ENCODE results near the gene TMEM192.
"Not testable (repeated sequence)": the region's sequence is repeated elsewhere in the genome, so short reads cannot be mapped to it uniquely, and the experiment has no call there.

Gene TMEM192

GRCh38 chr4:165088366-165088765 lies 24.3 kb downstream of the TMEM192 start:
- DNase-seq, result no peak

GRCh38 chr4:165085946-165086345 lies 26.7 kb downstream of the TMEM192 start:
- no peak for DNase-seq

DNA sequence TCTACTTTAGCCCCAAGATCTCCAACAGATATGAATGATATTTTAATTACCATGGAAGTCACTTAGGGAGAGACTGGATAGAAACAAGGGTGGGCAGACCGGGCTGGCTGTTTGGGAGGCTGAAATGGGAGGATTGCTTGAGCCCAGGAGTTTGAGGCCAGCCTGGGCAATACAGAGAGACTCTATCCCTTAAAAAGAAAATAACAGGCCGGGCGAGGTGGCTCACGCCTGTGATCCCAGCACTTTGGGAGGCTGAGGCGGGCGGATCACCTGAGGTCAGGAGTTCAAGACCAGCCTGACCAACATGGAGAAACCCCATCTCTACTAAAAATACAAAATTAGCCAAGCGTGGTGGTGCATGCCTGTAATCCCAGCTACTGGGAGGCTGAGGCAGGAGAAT lies 27.9 kb downstream of the TMEM192 start:
- DNase-seq, result not testable (repeated sequence)

- DNase-seq, result no peak
Measured at GRCh38 chr4:165079476-165079875, 33.2 kb downstream of the TMEM192 start.

GRCh38 chr4:165077034-165077578 lies 35.6 kb downstream of the TMEM192 start:
- no peak for DNase-seq

- not testable (repeated sequence) for DNase-seq
Measured at GRCh38 chr4:165073346-165073745, 39.3 kb downstream of the TMEM192 start.

GRCh38 chr4:165070560-165070959 lies 42.1 kb downstream of the TMEM192 start:
- DNase-seq, result no peak

DNA sequence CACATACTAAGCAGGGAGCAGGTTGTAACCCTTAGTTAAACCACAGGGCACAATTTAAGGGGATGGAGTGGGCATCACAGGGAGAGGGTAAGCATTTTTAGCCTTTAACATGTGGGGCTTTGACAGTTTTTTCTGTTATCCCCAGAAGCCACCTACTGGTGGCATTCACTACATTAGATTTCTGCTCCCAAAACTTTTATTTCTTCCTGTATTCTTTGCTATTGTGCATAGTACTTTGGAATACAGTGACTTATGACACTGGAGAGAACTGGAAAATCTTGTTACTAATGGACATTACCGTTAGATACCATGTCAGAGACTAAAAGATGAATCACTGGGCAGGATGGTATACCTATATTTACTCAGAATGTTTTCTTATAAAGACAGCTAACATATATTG lies 51.7 kb downstream of the TMEM192 start:
- no peak for DNase-seq

GRCh38 chr4:165059386-165059785 lies 53.3 kb downstream of the TMEM192 start:
- DNase-seq, result no peak

DNA sequence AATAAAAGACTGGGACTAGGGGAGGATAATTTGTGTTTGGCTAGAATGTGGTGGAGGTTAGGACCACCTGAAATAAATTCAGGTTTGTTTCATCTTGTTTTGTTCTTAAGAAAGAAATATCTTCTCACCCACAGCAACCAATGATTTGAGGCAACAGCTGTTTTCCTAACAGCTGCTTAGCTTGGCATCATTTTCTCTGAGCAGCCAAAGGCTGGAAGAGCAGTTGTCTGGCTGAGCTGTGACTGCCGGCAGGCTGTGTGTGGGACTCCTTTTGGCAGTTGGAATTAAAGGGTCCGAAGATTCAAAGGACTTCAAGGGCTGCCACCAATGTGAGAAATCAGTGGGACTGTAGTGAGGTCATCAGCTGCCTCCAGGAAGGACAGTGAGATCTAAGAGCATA lies 54.0 kb downstream of the TMEM192 start:
- no peak for DNase-seq

DNA sequence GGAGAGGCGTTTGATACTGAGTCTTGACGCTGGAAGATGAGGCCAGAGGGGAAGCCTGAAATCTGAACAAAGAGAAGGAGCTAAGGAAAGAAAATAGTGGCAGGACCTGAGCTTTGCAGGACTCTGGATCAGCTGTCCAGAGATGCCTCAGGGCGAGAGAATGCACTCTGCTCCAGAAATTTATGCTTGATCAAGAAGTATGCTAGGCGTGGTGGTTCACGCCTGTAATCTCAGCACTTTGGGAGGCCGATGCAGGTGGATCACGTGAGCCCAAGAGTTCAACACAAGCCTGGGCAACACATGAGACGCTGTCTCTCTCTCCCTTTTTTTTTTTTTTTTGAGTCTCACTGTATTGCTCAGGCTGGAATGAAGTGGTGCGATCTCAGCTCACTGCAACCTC lies 57.1 kb downstream of the TMEM192 start:
- DNase-seq, result no peak

- no peak for DNase-seq
Measured at GRCh38 chr4:165053645-165054044, 59.0 kb downstream of the TMEM192 start, which contains the start of gene TRIM75. Gene TRIM75, plus strand, starts transcription at chr4:165053866. Its CDS starts 5,282 bp downstream, at chr4:165059148.

DNA sequence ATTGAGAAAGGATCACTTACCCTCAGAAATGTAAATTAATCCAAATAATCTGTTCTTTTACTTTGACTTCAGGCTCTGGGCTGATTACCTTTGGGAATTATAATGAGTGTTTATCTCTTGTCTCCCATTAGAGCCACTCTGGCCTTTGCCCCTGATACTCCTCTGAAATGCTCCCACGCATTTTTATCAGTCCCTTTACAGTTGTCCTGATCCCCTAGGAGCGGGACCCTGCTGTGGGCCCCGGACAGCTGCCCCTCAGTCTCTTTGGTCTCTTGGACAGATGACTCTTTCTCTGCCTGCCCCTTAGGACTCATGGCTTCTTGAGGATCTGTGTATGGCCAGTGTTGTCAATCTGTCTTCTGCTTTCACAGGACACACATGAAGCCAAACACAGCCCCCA lies 60.0 kb downstream of the TMEM192 start:
- DNase-seq, result no peak

DNA sequence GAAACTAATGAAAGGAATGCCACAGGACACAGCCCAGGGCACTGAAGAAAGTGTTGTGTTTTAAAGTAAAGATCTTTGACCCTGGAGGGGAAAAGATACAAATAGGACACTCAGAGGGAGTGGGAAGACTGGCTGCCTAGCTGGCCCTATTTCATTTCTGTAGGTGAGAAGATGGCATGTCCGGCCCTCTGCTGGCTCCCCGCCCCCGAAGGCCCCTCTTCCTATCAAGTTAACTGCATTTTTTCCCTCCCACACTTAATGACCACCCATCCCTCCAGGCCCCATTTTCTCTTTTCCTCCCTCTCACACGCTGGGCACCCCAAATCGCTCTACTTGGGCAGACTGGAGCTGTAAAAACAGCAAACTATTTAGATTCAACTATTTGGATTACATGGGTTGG lies 64.5 kb downstream of the TMEM192 start:
- no peak for DNase-seq

DNA sequence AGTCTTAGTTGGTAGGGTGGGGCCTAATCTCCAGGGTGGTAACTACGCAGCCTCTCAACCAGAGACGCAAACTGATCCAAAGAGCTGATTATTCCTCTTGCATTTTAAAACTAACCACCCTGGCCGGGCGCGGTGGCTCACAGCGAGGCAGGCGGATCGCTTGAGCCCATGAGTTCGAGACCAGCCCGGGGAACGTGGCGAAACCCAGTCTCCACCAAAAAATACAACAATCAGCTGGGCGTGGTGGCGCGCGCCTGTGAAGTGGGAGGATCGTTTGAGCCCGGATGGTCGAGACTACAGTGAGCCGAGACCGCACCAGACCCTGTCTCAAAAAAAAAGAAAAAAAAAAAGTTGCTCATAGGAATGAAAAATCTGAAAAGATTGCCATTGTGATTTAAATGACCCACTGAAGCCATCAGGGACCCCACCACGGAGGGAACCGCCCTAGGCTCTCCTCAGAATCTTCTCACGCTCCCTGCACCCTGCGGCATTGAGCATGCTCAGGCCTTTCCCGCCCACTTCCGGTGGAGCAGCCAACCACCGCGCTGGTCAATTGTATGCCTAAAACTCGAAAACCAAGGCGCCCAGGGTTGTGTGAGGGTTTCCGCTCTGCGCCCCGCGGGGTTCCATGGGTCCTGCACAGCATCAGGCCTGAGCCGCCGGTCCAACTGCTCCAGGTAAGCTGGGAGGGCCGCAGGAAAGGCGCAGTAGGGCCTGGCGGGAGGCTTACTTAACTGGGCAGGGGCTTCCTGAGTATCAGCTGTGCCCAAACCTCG lies 81.0 kb downstream of the TMEM192 start, which contains the start of gene TRIM60:
TRIM60 (plus strand) TSS at position 564 of the 776 bp plus-strand sequence. CDS start 8,074 bp downstream, outside the sequence.
- DNase-seq, result no peak

DNA sequence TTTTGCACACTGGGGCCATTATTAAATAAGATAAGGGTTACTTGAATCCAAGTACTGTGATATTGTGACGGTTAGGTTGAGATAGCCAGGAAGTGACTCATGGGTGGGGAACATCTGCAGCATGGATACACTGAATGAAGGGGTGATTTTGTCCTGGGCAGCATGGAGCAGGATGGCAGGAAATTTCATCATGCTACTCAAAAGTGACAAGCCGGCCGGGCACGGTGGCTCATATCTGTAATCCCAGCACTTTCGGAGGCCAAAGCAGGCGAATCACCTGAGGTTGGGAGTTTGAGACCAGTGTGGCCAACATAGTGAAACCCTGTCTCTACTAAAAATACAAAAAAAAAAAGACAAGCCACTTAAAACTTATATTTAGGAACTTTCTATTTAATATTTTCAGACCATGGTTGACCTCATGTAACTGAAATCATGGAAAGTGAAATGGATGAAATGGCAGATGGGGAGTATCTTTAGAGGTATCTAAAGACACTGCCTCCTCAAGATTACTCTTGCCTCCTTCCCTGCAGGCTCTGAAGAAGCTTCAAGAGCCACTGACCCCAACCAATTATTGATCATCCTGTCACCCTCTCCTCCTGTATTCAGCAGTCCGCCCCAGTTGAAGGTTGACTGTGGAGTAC lies 84.8 kb downstream of the TMEM192 start:
- DNase-seq, result no peak

GRCh38 chr4:165025782-165026181 lies 86.9 kb downstream of the TMEM192 start:
- not testable (repeated sequence) for DNase-seq
